Stimulated activated CD4-positive, alpha-beta T cell treated with anti-CD3 and anti-CD28 coated beads, Interleukin-2, amount 100 ng/mL, for 24 hours (primary cell): ENCODE results near the gene ODF2.
"Not testable (repeated sequence)": the region's sequence is repeated elsewhere in the genome, so short reads cannot be mapped to it uniquely, and the experiment has no call there.

Experiments
- DNase-seq, 2 donors: peaks; one replicate each; pipeline ENCODE4 v3.0.0-alpha.2; 2020

The ODF2 gene

DNA sequence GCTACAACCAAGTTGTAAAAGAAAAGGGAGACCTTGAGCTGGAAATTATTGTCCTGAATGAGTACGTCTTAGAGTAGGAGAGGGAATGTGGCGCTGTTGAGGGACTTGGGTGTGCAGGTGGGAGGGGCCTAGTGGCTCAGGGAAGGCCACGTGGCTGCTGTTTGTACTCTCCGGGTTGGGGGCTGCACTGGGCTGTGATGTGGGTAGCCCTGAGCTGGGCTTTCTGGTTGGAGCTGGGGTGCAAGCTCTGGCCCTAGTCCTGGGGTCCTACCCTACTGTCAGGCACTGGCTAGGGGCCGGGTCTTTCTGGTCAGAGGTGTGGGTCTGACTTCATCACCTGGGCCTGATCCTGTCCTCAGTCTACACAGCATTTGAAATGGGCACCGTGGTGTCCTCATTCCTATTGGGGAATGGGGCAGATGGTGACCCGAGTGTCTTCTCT, 29.6 kb downstream of the ODF2 start:
- DNase-seq: no peak

DNA sequence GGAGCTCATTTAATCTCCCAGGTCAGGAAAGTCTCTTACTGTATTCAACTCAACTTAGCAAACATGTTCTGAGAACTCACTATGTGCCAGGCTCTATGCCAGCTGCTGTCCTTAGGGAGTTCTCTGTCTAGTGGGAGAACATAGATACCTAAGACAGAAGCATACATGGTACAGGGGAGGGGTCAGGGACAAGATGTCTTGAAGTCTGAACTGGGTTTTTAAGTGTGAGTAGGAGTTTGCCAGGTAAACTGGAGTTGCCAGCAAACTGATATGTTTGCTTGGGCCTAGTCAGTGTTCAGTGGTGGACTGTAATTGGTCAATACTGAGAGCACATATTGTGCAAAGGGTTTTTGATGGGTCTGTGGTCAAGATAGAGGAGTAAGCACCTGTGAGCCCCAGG, 30.4 kb downstream of the ODF2 start:
- DNase-seq: no peak

DNA sequence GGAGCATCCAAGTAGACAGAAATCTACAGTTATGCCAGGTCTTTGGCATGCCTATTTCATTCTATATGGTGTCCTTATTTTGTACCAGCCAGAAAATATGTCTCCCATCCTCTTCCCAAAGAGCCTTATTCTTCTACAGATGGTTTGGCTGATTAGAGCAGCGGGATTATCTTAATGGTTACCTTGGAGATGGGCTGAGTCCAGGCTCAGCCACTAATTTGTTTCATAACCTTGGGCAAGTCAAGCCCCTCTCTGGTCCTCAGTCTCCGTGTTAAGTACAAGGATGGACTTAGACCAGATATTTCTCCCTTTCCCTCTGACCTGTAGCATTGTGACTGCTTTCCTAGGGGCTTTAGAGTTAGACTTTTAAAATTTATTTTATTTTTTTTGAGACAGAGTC, 37.6 kb downstream of the ODF2 start:
- no peak for DNase-seq

DNA sequence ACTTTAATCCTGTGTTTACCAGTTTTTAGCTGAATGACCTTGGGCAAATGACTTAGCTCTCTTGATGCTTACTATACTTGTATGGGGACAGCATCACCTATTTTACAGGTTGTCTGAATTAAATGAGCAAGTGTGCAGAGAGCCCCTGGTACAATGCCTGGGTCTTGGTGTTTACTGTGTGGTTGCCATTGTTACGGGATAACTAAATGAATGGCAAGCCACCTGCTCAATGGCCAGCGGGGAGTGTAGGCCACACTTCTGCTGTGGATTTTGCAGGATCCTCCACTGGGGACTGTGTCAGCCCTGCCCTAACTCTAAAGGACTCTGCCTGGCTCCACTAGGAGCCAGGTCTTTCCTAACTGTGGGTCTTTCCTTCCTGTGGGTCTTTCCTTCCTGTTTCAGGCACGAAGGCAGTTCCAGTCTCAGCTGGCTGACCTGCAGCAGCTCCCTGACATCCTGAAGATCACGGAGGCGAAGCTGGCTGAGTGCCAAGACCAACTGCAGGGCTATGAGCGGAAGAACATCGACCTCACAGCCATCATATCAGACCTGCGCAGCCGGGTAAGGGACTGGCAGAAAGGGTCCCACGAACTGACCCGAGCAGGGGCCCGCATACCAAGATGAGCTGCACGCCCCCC, 38.4 kb downstream of the ODF2 start:
- no peak for DNase-seq

DNA sequence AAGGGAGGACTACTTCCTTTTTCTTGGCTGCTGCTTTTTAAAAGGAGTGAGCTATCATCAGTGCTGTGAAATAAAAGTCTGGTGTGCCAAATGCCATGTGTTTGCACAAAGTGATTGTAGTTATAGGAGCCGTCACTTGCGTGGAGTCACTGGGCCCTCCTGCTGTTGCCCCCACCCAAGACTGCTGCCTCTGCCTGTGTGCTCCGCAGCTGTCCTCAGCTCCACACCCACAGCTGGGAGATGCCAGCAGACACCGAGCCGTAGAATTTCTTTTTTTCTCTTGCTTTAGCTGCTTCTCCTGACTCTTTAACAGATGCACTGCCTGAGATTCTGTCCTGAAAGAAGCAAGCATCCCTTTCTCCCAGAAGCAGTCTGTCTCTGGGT, 38.9 kb downstream of the ODF2 start:
- DNase-seq: no peak

DNA sequence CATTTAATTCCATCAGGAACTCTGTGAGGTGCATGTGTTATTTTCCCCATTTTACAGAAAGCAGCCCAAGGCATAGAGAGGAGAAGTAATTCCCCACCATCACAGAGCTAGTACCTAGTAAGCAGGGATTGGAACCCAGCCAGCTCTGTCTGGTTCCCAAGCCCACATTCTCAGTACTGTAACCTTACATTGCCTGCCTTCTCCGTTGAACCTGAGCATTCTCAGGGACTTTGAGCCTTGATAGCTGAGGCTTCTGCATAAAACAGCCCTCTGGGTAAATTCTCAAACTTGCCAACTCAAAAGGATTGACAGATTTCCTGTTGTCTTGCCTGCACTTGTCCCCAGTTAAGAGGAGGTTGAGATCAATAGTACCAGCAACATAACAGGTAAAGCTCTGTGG, 39.5 kb downstream of the ODF2 start:
- DNase-seq: no peak

DNA sequence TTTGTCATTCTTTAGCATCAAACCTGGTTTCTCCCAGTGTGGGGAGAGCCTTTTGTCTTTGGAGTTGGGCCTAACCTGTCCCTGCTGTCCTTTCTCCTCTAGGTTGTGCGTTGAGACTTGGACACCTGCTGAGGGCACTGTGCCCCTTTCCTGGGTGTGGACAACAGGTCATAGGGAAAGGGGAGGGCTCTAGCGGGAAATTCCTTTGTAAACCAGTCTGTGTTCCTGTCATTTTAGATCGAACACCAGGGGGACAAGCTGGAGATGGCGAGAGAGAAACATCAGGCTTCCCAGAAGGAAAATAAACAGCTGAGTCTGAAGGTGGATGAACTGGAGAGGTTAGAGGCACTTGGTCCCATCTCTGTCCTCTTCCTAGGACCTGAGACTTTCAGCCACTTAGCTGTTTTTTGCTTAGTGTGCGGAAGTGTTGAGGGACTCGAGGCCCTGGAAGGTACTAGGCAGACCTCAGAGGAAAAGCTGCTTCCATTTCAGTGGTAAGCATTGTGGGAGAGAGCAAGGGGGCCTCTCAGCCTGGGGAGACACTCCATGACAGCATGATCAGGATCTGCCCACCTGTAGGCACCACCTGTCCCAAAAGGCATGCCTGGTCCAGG, 40.1 kb downstream of the ODF2 start:
- no peak for DNase-seq

DNA sequence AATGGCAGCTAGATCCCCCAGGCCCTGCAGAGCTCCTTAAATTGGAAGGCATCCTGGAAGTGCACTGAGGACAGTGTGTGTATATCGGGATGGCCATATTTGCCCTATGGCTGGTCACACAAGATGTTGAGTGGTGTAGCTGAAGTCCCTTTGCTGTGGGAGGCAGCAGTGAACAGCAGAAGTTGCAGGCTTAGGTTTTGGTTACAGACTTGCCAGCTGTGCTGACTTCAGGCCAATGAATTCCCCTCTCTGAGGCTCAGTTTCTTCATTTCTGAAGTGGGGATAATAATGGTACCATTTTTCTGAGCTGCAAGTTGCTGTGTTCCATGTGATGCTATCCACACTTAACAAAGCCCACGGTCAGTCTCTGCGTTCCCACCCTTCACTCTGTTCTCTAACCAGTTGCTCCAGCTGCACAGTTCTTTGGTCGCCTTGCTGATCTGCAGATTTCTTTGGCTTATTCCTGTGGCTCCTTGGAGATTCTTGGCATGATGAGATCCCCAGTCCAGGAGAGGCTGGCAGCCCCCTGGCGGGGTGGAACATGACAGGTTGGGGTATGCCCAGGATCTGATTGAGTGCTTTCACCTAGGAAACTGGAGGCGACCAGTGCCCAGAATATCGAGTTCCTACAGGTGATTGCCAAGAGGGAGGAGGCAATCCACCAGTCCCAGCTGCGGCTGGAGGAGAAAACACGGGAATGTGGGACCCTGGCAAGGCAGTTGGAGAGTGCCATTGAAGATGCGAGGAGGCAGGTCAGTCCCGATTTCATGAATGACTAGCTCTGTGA, 42.2 kb downstream of the ODF2 start:
- no peak for DNase-seq

DNA sequence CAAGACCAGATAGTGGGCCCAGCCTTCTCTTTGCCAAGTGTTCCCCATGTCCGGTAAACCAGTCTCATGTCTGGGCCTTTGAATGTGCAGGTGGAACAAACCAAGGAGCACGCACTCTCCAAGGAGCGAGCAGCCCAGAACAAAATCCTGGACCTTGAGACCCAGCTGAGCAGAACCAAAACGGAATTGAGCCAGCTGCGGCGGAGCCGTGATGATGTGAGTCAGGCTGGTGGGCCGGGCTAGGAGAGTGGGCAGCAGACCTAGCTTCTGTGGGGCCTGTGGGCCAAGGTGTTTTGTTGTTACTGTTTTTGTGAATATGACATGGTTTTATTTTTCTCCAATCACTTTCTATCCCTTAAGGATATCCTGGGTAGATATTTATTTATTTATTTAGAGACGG, 43.1 kb downstream of the ODF2 start:
- no peak for DNase-seq

DNA sequence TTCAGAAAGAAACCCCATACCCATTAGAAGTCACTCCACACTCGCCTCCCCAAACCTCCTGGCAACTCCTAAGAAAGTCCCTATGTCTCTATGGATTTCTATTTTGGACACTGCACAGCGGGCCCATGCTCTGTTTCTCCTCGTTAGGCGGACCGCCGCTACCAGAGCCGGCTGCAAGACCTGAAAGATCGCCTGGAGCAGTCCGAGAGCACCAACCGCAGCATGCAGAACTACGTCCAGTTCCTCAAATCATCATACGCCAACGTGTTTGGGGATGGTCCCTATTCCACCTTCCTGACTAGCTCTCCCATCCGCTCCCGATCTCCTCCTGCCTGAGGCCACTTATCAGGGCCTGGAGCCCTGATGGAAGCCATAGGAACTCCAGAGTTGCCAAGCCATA, 44.1 kb downstream of the ODF2 start:
- DNase-seq: no peak

DNA sequence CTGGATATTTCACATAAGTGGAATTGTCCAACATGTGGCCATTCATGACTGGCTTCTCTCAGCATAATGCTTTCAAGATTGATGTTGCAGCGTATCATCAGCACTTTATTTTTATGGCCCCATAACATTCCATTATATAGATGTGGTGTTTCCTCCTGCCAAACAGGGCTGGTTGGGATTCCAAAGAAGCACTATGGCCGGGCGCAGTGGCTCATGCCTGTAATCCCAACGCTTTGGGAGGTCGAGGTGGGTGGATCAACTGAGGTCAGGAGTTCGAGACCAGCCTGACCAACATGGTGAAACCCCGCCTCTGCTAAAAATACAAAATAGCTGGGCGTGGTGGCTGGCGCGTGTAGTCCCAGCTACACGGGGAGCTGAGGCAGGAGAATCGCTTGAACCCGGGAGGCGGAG, 47.6 kb downstream of the ODF2 start:
- not testable (repeated sequence) for DNase-seq

DNA sequence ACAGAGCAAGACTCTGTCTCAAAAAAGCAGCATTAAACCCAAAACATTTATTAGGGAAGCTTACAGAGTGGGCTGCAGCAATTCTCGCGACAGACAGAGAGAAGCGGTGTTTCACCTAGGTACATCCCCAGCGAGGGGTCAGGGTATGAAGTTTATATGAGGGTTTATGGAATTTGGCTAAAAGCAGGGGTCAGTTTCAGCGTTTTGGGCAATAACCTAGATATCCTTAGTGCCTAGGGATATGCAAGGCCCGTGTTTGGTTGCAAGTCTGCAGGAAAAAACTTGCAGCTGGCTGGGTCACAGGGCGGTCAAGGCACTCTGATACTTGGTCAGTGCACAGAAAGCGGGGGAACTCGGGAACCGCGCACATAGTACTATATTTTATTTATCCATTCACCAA, 48.1 kb downstream of the ODF2 start:
- DNase-seq: no peak

DNA sequence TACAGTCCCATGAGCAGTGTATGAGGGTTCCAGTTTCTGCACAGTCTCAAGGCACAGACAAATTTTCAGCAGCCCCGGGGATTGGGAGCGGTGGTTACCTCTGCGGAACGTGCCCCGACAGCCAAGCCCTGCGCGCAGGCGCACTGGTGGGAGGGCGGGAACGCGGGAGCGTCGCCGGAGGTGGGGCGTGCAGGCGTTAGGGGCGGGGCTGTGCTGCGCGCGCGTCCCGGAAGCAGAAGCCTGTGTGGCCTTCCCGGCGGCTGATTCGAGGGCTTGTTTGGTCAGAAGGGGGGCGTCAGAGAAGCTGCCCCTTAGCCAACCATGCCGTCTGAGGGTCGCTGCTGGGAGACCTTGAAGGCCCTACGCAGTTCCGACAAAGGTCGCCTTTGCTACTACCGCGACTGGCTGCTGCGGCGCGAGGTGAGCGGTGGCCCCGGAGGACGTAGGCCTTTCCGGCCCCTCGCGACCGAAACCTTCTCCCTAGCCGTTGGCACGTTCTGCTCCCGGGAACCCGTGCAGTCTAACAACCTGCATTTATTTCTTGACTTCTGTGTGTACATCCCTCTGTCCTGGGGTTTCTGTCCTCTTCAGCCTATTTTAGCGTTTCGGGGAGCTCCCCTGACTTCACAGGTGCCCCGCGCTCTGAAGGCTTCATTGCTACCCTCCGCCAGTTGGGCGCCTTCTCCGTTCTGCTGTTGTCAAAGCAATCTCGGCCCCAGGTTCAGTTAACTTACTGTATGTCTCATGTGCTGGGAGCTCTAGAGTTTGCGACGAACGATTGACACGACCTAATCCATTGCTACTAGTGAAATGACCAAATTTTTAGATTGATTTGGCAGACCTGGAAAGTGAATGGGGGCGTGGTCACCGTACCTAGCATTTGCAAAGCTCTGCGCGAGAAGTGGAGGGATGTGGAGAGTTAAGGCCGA, 48.9 kb downstream of the ODF2 start, which contains the start of gene GLE1:
TSS of gene GLE1 (plus strand) at position 235 of the 929 bp plus-strand sequence. CDS start at position 322, 87 bp downstream.
- DNase-seq: peak; percentile 98 to 99

DNA sequence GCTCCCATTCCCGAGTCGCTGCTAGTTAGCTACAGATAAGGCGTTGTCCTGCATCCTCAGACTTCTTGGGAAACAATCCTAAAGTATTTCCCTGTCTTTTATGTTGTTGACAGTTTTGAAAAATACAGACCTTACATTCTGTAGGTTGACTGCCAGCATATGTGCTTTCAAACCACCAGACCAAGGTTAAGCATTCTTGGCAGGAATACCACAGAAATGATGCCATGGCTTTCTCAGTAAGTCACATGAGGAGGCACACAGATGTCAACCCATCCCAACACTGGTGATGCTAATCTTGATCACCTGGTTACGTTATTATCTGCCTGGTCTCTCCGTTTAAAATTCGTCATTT, 49.6 kb downstream of the ODF2 start:
- DNase-seq: no peak

DNA sequence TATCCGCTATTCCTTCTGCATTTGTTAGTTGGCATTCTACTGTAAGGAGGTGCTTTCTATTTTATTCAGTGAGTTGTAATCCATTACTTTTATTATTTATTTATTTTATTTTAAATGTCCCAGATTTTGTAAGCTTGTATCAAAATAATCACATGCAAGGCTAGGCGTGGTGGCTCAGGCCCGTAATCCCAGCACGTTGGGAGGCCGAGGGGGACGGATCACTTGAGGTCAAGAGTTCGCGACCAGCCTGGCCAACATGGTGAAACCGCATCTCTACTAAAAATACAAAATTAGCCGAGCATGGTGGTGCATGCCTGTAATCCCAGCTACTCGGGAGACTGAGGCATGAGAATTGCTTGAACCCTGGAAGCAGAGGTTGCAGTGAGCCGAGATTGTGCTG, 50.1 kb downstream of the ODF2 start:
- DNase-seq: not testable (repeated sequence)

DNA sequence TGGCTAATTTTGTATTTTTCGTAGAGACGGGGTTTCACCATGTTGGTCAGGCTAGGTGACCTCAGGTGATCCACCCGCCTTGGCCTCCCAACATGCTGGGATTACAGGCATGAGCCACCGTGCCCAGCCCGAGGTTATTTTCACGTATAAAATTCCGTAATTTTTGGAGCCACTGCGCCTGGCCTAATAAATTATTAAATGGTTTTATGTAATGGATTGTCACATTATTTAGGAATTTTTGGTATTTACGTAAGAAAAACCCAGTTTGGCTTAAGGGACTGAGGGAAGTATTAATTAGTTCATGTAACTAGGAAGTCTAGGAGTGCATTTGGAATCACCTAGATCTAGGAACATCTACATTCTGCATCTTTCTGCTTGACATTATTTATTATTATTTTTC, 57.0 kb downstream of the ODF2 start:
- no peak for DNase-seq

DNA sequence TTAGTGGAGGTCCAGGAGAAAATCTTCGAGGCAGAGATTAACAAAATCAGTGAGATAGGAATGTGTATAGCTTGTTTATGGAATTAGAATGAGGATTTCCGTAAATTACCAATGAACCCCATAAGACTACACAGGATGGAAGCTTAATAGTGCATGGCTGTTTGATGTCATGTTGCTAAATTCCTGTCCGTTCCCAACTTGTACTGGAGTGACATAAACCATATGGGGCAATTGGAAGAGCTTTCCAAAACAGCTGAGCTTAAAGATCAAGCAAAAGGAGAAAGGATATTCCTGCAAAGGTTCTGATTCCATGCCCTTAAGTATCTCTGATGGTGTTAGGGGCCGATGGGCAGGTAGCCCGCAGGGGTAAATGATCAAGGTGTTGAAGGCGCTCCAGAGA, 66.2 kb downstream of the ODF2 start:
- DNase-seq: no peak

DNA sequence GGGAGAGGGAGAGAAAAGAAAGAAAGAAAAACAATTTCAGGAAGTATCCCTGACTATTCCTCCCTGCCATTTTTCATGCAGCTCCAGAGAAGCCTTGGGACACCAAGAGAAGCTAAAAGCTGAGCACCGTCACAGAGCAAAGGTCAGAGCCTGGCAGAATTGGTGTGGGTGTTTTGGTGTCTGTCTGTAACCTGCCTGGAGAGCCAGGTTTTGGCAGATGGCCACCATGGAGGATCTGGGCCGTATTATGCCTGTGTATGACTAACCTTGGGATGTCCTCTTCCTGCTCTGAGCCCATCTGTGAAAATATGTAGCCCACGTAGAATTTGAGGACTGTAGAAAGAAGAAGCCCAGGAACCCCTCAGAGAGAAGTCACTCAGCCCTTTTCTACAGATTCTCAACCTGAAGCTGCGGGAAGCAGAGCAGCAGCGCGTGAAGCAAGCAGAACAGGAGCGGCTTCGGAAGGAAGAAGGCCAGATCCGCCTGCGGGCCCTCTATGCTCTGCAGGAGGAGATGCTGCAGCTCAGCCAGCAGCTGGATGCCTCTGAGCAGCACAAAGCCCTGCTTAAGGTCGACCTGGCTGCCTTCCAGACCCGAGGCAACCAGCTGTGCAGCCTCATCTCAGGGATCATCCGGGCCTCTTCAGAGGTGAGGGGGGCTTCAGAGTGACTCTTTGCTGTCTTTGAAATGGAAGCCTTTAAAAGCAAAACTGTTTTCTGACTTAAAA, 67.6 kb downstream of the ODF2 start:
- DNase-seq: no peak

DNA sequence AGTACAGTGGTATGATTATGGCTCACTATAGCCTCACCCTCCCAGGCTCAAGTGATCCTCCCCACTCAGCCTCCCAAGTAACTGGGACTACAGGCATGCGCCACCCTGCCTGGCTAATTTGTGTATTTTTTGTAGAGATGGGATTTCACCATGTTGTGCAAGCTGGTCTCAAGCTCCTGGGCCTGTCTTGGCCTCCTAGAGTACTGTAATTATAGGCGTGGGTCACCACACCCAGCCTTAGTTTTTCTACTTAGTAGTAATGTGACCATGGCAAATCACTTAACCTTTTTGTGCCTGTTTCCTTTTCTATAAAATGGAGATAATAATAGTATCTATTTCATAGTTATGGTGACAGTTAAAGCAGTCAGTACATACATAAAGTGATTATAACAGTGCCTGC, 70.9 kb downstream of the ODF2 start:
- no peak for DNase-seq

DNA sequence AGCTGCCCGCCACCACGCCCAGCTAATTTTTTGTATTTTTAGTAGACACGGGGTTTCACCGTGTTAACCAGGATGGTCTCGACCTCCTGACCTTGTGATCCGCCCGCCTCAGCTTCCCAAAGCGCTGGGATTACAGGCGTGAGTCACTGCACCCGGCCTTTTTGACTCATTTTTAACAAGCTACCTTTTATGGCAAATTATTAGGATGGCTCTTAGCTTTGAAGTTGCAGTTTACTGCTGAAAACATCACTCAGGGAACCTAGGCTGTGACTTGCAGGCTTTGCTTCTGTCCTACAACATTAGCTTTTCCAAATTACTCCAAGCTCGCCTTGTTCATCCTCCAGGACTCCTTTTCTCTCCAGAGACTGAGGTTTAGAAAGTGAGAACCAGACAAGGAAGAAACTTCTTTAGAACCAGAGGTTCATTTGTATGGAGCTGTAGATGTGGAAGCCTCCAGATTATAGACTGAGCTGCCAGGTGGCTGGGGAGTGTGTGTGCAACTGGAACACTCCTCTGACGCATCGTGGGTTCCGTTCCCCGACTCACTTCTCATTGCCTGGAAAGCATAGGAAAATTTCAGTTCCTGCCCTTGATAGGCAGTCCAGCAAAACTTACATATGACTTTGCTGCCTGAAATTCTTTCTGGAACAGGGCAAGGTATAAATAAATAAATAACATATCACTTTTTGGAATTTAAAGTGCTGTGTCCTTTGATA, 72.8 kb downstream of the ODF2 start:
- no peak for DNase-seq

DNA sequence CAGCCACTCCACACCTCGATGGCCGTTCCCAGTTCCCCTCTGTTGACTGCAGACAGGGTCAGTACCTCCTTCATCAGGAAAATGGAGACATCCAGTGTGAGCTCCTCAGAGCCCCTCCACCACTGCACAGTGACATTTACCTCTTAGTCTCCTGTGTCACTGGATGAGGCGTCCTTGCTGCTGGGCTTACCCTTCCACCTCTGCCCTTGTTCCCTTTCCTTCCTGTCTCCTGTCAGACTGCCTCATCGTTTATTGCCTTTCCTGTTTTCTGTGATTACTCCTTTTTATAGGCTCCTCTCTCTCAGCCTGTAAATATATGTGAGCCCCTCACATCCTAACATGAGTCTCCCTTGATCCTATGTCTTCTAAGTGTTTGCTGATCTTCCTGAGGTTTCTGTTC, 73.4 kb downstream of the ODF2 start:
- DNase-seq: no peak

DNA sequence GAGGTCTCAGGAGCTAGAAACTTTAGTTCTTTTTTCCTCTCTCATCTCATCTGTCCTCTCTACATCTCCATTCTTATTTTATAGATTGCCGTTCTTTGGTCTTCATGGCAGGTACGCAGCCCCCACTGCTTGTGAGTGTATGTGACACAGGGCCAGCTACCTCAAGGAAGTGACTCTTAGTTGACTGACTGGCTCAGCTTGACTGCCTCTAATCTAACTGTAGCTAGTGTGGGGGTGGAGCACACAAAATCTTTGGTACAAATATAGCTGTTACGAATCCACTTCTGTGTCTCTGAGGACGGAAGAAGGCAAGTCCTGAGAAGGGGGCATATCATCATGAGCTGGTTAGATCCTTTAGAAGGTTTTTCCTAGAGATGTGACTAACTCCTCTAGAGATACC, 76.8 kb downstream of the ODF2 start:
- DNase-seq: no peak
